HG03457 (cell line): ENCODE measurements around the gene F12.
"Not testable (repeated sequence)": the region's sequence is repeated elsewhere in the genome, so short reads cannot be mapped to it uniquely, and the experiment has no call there.

Source experiments
- ATAC-seq: cut with Tn5 transposase; IDR thresholded peaks from one replicate; pipeline ENCODE4 v1.9.1; 2021; ENCODE audit warnings: moderate number of reproducible peaks; ENCODE audit not compliant: unreplicated experiment

Gene F12

DNA sequence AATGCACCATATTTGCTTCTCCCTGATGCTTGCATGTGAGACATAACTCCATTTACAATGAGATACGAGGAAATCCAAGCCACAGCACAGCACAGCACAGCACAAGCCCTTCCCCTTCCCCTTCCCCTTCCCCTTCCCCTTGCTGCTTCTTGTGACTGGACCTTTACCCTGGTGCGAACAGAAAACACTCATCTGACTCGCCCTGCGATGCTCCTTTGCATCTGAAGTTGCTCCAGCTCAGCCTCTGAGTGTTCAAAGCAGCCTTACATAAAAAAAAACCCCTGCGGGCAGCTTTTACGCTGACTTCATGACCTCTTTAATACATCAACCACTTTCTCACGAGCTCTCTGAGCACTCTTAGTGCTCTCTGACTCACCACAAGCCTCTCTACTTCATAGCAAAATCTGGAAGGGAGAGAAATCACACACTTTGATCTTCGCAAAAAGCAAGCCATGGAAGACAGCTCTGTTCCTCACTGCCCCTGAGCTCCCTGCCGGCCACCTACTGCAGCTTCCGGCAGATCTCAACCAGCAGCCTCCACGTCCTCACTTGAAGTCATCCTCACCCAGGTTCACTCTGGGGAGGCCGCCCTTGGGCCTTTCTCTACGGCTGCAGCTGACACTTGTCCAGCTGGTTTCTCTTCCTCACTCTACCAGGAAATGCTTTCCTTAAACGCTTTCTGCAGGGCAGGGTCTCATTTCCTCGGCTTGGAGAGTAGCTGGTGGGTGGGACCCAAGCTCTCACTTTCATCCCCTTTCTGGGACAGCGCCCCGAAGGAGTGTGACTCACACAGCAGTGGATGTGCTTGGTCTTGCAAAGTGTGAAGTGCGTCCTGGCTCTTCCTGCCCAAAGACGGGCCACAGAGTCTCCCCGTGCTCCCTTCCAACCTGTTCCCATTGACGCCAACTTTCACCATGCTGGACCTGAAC, 19.9 kb downstream of the F12 start:
- no peak for ATAC-seq

DNA sequence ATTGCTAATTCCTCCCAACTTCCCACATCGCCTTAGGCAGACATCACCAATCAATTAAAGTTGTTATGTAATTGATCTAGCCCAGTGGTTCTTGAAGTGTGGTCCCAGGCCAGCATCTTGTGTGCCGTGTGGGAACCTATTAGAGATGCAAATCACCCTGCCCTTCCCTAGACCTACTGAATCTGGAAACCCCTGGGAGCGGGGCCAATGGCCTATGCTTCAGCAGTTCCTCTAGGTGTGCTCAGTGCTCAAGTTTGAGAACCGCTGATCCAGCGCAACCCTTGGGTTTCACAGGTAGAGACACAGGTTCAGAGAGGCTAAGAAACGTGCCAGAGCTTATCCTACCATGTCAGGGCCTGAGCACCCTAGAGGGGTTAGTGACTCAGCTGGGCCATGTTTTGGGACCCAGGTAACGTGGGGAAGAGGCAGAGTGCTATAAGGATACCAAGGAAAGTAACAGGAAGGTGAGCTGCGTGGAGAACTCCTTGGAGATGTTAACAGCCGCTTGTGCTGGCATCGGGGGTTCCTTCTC, 20.8 kb downstream of the F12 start:
- ATAC-seq, result no peak

DNA sequence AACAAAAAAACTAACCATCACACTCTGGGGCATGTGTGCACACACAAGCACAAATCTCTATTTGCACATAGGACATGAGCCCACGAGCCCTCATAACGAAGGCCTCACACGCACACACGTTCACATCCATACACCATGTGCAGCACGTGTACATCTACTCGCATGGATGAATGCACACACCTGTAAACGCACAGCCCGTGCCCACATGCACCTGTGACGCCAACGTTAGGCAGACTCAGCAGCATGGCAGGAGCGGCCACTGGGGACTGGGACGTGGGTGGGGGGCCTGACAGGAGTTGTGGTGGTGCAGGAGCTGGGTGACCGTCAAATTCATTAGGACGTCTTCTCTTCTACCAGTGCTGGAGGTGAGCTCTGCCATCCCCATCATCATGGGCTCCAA, 22.0 kb downstream of the F12 start:
- no peak for ATAC-seq

DNA sequence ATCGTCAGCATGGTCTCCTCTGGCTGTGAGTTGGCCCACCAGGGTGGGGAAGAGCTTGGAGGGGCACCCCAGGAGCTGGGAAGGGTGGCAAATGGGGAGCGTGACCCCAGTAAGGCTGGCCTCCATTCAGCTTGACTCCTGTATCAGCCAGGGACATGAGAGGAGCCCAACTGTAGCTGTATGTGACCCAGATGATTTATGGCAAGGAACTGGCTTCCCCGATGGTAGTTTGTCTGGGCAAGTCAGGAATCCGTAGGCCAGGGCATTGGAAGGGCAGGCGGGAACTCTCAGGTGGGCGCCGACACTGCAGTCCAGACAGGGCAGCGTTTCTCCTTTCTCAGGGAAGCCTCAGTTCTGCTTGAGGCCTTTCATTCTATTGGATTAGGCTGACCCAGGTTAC, 22.8 kb downstream of the F12 start:
- no peak for ATAC-seq

DNA sequence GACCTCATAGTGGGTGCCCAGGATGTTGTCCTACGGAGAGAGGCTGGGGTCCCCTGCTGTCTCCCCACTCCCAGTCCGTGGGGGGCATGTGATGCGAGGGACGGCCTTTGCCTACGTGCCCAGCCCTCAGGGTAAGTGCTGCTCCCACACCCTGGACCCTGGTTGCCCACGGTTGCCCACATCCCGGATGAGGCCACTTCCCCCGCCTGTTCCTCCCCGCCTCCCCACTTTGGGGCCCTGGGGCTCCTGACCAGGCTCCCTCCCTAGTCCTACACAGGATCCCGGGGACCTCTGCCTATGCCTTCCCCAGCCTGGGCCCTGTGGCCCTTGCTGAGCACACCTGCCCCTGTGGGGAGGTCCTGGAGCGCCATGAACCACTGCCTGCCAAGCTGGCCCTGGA, 23.6 kb downstream of the F12 start:
- ATAC-seq, result no peak

DNA sequence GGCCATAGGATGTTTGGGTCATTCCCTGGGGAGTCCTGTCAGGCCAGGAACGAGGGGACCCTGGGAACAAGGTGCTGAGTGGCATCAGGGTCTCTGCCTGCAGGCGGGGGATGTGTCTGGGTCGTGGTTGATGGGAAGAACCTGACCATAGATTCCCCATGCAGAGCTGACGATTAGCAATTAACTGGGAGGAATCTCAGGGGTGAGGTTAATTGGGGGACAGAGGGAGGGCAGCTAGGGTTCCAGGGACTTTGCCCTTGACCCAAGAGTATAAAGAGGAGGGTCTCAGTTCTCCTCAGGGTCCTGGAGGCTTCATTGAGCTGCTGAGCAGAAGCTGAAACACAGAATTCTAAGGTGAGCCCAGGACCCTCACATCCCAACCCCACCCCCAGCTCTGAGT, 25.2 kb downstream of the F12 start, which contains the start of gene SLC34A1:
Gene SLC34A1, plus strand, starts transcription at position 301 of the 400 bp plus-strand sequence. CDS start 1,308 bp downstream, outside the sequence.
- no peak for ATAC-seq

DNA sequence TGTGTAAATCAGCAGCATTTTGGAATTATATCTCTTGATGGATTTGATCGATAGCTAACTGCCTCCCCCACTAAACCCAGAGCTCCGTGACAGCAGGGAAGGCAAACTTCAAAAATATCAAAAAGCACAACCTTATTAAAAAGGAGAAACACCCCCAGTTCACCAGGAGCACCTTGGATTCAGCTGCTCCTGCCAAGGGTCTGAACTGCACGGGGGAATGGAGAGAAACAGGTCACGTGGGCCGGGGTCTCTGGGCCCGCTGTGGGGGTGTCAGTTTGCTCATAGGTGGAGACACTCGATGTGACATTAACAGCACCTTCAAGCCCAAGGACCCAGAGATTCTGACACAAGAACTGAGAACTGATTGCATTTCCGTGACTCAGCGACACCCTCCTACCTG, 26.2 kb downstream of the F12 start:
- ATAC-seq, result no peak

DNA sequence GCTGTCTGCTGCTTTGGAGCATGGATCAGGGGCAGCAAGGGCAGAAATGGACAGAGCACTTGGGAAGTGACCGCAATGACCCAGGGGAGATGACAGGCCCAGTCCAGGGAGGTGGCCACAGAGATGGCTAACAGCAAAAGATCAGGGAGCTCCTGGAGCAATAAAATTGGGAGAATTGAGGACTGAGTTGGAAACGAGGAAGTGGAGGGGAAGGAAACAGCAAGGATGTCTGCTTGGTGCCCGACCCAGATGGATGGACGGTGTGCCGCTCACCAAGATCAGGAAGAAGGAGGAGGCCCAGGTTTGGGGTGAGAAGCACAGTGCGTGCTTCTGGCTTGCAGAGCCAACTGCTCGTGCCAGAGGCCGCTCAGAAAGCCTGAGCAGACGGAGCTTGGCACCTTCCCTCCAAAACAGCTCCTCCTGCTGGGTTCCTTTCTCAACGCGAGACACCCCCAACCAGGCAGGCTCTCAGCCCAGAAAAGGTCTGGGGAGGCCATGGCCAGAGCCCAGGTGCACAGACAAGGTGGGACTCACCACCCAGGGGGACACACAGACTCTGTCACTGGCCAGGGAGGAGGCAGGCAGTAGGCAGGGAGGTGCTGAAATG, 26.8 kb downstream of the F12 start:
- ATAC-seq, result no peak

DNA sequence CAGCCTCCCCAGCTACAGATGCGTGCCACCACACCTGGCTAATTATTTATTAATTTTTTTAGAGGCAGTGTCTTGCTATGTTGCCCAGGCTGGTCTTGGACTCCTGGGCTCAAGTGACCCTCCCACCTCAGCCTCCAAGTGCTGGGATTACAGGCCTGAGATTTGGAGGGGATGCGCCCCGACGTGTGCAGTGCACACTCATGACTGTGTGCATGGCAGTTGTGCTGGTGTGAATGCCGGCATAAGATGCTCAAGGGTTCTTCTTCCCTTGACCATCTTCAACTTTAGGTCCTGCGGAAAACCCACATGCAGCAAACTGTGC, 28.6 kb downstream of the F12 start:
- no peak for ATAC-seq

DNA sequence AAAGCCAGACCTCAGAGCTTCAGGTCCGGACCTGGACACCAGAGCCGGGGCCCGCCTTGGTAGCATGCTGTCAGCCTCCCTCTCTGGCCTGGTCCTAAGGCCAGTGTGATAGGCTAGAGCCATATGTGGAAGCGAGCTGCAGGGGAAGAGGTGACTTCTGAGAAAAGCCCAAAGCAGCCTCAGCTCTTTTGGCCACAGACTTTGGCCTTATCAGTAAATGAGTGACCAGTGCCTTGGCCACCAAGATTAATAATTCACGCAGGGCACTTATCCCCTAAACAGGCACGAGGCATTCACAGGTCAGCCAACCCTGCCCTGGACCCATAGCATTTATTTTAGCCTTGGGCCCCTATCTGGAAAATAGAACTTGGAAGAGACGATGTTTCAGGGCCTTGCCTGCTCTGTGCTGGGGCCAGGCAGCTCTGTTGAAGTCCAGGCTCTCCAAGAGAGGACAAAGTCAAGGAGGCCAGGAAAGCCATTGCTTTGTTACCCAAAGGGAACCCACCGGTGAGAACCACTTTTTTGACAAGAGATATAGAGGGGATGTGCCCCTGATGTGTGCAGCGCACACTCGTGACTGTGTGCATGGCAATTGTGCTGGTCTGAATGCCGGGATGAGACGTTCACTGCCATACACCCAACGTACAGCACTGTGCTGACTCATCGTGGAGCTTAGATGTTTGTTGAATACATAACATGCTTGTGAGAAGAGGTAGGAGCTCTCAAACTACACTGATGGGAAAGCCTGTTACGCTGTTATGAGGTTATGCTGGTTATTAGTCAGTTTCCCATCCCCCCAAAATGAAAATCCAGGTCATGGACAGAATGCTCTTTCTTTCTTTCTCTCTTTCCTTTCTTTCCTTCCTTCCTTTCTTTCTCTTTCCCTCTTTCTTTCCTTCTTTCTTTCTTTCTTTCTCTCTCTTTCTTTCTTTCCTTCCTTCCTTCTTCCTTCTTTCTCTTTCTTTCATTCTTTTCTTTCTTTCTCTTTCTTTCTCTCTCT, 30.2 kb downstream of the F12 start:
- no peak for ATAC-seq

DNA sequence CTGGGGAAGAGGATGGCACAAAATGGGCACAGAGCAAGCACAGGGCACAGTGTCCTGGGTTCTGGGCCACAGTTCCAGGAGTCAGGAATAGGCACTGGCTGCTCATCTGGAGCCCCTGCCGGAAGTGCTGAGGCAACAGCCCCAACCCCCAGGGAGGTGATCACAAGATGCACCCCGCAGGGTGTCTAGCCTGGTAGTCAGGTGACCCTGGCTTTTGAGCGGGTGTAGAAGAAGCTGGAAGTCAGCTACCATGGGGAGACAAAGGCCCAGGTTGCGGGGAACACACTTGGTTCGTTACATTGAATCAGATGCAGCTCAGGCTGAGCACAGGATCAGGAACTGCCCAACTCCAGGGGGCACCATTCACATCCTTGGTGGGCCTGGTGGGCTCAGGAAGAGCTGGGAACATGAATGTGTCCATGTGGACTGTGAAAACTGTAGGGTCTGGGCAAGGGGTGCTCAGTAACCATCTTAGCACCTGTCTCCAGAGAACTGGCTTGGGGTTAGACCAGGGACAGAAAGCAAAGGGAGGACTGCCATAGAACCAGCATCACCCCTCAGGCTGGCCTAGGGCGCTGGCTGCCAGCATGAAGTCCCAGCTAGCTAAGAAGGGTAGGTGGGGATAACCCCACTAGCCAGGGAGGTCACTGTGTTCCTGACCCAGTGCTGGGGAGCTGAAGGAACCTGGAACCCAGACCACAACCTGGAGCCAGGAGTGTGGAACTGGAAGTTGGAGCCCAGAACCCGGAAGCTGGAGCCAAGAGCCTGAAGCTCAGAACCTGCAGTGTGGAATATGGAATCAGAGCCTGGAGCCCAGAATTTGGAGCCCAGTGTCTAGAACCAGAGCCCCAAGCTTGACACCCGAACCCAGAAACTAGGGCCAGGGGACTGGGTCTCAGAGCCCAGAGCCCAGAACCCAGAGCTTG, 31.2 kb downstream of the F12 start:
- ATAC-seq, result no peak

DNA sequence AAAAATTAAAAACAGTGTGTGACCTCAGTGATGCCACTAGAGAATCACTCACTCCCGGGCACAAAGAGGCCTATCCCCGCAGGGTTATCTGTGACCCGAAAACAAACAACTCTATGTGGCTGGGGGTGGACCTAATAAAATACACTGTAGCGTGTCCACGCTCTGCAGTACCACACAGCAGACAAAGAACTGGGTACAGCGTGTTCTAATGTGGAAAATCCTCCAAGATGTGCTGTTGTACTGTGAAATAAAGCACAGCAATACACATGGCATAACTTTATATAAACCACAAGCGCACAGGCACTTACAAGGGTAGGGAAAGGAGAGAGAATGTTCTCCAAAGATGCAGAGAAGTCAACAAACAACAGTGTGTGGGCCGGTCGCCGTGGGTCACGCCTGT, 33.3 kb downstream of the F12 start:
- ATAC-seq, result no peak

DNA sequence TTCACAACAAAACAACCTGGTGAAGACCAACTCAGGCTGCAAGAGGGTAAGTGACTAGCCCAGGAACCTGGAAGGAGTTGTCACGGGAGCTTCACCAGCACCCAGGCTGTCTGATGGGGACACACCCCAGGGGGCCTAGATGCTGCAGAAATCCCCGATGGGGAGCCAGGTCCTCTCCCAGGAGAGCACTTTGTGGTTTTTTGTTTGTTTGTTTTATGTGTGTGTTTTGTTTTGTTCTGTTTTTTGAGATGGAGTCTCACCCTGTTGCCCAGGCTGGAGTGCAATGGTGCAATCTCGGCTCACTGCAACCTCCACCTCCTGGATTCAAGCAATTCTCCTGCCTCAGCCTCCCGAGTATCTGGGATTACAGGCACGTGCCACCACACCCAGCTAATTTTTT, 33.8 kb downstream of the F12 start:
- not testable (repeated sequence) for ATAC-seq

DNA sequence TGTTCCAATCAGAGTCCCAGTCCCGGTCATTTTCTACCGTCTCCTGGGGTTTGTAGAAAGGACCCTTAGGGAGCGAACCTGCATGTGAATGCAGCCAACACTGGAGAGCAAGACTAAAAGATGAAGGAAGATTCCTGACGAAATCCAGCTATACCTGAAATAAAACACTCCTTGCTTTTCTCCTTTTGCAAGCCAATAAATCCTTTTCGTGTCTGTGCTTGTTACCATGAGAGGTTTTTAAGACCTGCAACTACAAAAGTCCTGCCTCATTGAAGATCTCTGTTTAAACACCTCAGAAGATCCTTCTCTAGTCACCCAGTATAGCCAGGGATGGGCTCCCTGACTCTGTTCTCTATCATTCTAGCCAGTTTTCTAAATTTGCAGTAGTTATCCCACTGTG, 35.2 kb downstream of the F12 start:
- ATAC-seq, result no peak

DNA sequence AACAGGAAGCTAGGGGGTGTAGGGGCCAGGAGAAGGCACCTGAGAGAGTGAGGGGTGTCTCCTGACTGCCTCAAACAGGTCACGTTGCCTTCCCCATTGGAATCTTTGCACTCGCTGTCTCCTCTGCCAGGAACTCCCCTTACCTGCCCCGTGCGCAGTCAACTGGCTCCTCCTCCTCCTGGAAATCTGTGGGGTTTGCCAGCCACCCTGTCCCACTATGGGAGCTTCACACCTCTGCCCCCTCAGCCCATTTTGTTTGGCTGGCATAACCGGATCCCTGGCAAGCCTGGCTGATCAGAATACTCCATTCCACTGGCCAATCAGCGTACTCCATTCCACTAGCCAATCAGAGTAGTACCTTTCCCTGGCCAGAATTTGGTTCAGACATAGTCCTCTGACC, 35.6 kb downstream of the F12 start:
- no peak for ATAC-seq

DNA sequence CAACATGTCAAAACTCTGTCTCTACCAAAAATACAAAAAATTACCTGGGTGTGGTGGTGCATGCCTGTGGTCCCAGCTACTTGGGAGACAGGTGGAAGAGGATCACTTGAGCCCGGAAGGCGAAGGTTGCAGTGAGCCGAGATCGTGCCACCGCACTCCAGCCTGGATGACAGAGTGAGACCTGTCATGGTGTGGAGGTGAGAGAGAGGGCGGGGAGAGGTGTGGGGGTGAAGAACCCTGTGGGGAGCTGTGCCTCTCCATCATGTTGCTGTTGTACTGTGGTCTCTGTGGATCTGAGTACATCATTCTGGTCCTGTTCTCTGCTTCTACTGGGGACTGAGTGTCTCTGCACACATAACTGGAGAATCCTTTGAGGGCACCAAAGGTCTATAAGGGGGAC, 36.5 kb downstream of the F12 start:
- ATAC-seq, result no peak

DNA sequence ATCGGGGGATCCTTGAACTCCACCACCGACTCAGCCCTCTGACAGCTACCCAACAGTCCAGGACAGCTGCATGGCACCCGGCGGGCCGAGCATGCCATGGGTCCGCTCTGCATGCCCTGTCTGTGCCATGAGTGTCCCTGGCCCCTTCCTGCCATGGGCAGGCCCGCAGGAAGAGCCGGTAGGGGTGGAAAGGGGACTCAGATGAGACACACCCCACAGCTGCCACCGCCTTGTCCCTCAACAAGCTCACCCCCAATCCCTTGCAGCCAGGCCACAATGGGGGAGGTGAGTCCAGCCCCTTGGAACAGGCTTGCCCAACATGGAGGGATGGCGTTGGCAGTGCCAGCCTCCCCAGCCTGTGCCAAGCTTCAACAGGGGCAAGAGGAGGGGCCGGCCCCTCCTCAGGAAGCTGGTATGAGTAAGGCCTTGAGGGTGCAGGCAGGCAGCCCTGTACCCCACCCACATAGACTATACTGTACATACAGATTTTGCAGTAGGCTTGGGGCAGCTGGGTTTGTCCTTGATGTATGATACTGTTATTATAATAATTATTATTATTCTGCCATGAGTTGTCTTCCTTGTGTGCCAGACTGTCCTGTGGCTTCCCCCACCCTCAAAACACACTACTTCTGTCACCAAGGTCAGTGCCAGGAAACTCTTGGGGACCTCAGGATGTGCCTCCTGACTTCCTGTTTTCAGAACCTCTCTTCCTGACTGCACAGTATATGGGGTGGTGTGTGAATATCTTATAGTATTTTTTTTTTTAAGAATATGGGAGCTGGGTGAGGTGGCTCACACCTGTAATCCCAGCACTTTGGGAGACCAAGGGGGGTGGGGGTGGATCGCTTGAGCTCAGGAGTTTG, 37.1 kb downstream of the F12 start:
- ATAC-seq, result no peak

DNA sequence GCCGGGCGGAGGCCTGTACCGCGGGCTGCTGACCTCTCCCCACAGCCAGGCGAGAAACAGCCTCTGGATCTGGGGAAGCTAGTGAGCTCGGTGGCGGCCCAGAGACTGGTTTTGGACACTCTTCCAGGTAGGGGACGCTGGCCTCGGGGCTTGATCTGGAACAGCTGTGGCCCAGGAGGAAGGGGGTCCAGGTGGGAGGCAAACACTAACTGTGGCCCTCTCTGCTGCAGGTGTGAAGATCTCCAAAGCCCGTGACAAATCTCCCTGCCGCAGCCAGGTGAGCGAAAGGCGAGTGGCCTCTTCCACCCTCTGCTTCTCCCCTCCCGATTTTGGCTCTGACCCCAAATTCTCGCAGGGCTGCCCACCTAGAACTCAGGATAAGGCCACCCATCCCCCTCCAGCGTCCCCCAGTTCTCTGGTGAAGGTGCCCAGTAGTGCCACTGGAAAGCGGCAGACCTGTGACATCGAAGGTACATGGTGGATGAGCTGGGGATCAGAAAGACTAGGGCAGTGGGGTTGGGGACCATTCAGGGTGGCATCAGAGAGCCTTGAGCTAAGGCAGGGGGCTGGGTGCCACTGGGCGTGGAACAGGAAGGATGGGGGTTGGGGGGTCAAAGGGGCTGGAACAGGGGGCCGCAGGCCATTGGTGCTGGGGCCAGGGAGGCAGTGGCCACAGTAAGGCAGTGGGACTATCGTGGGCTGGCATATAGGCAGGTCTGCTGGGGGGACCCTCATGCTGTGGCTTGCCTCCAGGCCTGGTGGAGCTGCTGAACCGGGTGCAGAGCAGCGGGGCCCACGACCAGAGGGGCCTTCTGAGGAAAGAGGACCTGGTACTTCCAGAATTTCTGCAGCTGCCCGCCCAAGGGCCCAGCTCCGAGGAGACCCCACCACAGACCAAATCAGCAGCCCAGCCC, 38.0 kb downstream of the F12 start:
- ATAC-seq, result no peak
